Measurements from ENCODE around the gene SPRYD4.

GRCh38 chr12:56434828-56435227, 33.5 kb upstream of the SPRYD4 start:
- no peak for TF ChIP-seq CTCF (IDR thresholded peaks at IDR 0.05)
- TF ChIP-seq POLR2A (IDR thresholded peaks at IDR 0.05), result no peak

Measured in heart left ventricle (tissue), 13 donors.